ENCODE measurements around the gene NUP58.

- no peak for TF ChIP-seq CTCF (IDR thresholded peaks at IDR 0.05; ENCODE audit: low read length)
- TF ChIP-seq EZH2 (IDR thresholded peaks at IDR 0.05; ENCODE audit: borderline replicate concordance, low read length): no peak
Observed at GRCh38 chr13:25262261-25262660, 39.2 kb upstream of the NUP58 start.

All from OCI-LY1 (cell line).